Measurements from ENCODE around the gene ANKRD11.

ANKRD11 gene

DNA sequence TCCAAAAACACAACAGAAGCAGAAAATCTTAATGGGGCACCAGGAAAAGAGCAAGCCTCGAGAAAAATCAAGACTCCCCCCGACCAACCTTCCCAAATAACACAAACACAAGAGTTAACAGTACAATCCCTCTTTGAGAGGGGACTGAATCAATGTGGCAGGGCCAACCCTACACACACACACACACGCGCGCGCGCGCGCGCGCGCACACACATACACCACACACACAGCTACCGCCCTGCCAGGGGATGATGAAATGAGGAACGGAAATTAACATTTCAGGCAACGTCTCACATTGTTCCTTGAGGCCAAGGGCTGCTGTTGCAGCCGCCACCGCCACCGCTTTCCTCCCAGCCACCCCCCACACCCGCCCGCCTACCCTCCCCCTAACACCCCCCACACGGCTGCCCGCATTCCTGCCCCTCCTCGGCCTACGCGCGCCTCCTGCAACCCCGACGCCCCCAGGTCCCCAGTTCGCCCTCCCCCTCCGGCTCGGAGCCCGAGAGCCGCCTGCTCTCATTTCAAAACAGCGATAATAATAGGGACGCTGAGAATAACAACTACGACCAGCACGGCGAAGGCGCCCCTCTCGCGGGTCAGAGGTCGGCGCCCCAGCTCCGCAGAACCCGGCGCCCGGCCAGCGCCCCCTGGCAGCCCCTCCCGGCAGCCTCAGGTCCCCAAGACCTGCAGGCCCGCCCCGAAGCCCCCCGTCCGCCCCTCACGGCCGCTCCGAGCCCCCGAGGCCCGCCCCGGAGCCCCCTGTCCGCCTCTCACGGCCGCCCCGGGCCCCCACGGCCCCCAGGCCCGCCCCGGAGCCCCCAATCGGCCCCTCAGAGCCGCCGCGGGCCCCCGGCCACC, 1.1 kb downstream of the ANKRD11 start:
- FAIRE-seq: no peak
- TF ChIP-seq CTCF (IDR thresholded peaks at IDR 0.05; ENCODE audit: insufficient read depth, missing control alignments): no peak
- no peak for DNase-seq (ENCODE audit: insufficient read length, low spot score)

DNA sequence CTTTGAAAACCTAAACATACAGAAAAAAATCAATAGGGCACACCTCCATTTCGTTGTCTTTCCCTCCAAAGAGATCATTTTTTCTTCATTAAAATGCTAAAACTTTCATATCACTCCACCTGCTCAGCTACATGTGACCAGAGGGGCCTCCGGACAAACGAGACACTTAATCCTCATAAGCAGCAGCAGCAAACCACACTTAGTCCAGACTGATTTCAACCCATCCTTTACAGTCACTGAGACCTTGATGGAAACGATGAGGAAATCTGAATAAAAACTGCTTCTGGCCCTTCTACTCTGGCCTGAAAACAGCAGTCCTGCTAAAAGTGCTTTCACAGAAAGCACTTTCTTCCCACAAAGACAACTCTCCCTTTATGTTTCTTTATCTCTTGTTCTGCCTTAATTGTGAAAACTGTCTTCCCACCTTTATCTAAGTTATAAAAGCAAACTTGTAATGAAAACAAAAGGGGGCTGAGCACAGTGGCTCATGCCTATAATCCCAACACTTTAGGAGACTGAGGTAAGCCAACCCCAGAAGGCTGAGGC, 4.6 kb downstream of the ANKRD11 start:
- FAIRE-seq (no peak), DNase-seq (ENCODE audit: insufficient read length, low spot score) (no peak)
- no peak for TF ChIP-seq CTCF (IDR thresholded peaks at IDR 0.05; ENCODE audit: insufficient read depth, missing control alignments)

DNA sequence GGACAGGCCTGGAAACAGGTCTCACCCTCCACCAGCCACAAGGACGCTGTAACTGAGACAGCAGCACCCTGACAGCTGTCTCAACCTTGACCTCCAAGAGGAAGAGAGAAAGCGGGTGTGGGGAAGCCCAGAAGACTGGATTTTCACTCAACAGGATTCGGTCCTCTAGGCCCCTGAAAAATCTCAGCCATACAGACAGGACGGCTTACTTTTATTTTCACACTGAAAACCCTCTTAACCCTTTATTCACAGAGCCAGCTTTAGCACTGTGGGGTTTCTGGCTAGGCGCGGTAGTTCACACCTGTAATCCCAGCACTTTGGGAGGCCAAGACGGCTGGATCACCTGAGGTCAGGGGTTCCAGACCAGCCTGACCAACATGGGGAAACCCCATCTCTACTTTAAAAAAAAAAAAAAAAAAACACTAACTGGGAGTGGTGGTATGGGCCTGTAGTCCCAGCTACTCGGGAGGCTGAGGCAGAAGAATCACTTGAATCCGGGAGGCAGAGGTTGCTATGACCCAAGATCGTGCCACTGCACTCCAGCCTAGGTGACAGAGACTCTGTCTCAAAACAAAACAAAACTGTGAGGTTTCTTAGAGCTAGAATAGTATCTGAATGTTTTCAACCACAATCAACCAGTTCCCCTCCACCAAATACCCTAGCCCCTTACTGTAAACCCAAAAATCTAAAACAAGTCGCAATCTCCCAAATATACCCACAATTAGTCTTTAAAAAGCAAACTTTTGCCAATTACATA, 5.3 kb downstream of the ANKRD11 start:
- no peak for DNase-seq (ENCODE audit: insufficient read length, low spot score)
- no peak for FAIRE-seq
- TF ChIP-seq CTCF (IDR thresholded peaks at IDR 0.05; ENCODE audit: insufficient read depth, missing control alignments): no peak

- no peak for FAIRE-seq
- DNase-seq (ENCODE audit: insufficient read length, low spot score): no peak
- TF ChIP-seq CTCF (IDR thresholded peaks at IDR 0.05; ENCODE audit: insufficient read depth, missing control alignments): no peak
These were observed 6.3 kb downstream of the ANKRD11 start for GRCh38 chr16:89484041-89484501.

GRCh38 chr16:89482817-89483205, 7.5 kb downstream of the ANKRD11 start:
- no peak for TF ChIP-seq CTCF (IDR thresholded peaks at IDR 0.05; ENCODE audit: insufficient read depth, missing control alignments)
- DNase-seq (ENCODE audit: insufficient read length, low spot score) (no peak), FAIRE-seq (no peak)

GRCh38 chr16:89482150-89482816, 8.1 kb downstream of the ANKRD11 start:
- no peak for DNase-seq (ENCODE audit: insufficient read length, low spot score)
- no peak for TF ChIP-seq CTCF (IDR thresholded peaks at IDR 0.05; ENCODE audit: insufficient read depth, missing control alignments)
- no peak for FAIRE-seq

All from D721Med (cell line).